ENCODE measurements around the gene TDRD3.
"Not testable (repeated sequence)": the region's sequence is repeated elsewhere in the genome, so short reads cannot be mapped to it uniquely, and the experiment has no call there.

The TDRD3 gene

DNA sequence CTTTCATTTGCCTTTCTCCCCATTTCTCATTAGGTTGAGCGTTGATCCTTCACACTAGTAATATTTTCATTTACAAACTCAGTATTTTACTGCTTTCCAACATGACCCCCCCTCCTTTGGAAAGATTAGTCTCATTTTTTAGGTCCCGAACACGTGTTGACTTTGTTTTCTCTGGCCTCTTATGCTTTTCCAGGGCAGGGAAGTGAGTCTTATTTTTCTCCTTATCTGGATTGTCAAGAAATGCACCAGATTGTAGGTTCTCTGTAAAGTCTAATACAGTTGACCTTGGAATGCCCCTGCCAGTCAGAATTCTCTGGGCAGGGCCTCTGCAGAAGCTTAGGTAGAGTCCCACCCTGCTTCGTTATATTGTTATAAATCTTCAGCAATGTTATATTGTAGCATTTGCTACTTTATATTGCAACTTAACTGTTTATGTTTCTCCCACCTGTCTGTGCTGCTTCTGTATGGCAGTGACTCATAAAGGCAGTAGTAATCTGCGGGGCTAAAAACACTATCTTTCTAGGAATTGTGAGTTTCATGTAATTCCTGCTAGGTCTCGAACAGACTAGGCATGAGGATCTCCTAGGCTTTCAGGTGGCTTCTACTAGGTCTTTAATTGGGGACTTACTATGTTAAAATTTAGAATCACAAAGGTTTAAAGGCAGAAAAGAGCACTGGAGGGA lies 2.0 kb downstream of the TDRD3 start:
- DNase-seq (ENCODE audit: low read depth in 2 of 2) = no peak

DNA sequence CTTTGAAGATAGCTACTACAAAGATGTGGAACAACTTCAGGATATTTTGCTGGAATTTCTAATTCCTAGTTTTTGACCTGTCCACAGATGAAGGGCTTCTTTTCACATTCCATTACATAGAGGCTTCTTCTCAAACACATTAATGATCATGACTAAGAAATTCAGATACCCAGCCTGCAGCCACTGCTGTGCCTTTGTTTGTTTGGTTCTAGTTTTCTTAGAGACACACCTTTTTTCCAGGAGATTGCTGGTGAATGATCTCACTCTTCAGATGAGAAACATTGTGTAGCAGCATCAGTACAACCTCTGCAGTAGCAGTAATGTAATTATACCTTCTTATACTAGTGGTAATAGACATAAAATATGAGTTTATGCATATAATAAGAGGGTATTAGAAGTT lies 5.0 kb downstream of the TDRD3 start:
- no peak for DNase-seq (ENCODE audit: low read depth in 2 of 2)

DNA sequence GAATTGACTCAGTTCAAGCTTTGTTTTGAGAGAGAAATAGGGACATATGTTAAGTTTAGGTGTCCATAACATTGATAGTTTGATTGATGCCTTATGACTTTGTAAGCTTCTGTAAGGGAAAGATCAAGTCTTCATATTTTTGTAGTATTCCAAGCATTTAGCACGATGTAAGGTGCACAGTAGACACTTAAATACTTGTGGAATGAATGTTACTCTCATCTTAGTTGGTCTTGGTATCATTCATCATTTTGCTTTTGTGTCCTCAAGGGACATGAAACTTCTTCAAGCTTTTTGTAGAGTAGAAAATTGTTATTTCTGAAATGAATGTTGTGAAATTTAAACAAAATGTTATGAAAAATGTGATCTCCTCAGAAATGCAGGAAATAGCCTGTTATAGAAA lies 10.1 kb downstream of the TDRD3 start:
- DNase-seq (ENCODE audit: low read depth in 2 of 2) = no peak

DNA sequence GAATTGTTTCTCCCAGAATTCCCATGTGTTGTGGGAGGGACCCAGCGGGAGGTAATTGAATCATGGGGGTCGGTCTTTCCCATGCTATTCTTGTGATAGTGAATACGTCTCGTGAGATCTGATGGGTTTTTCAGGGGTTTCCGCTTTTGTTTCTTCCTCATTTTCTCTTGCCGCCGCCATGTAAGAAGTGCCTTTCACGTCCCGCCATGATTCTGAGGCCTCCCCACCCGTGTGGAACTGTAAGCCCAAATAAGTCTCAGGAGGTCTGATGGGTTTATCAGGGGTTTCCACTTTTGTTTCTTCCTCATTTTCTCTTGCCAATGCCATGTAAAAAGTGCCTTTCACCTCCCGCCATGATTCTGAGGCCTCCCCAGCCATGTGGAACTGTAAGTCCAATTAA lies 10.8 kb downstream of the TDRD3 start:
- not testable (repeated sequence) for DNase-seq (ENCODE audit: low read depth in 2 of 2)

DNA sequence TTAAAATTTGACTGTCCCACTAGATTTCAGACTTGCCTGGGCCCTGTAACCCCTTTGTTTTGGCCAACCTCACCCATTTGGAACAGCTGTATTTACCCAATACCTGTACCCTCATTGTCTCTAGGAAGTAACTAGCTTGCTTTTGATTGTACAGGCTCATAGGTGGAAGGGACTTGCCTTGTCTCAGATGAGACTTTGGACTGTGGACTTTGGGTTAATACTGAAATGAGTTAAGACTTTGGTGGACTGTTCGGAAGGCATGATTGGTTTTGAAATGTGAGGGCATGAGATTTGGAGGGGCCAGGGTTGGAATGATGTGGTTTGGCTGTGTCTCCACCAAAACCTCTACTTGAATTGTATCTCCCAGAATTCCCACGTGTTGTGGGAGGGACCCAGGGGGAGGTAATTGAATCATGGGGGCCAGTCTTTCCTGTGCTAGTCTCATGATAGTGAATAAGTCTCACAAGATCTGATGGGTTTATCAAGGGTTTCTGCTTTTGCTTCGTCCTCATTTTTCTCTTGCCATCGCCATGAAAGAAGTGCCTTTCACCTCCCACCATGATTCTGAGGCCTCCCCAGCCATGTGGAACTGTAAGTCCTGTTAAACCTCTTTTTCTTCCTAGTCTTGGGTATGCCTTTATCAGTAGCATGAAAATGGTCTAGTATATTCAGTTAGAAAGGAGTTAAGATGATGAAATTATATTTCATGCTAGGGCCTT lies 12.7 kb downstream of the TDRD3 start:
- not testable (repeated sequence) for DNase-seq (ENCODE audit: low read depth in 2 of 2)

DNA sequence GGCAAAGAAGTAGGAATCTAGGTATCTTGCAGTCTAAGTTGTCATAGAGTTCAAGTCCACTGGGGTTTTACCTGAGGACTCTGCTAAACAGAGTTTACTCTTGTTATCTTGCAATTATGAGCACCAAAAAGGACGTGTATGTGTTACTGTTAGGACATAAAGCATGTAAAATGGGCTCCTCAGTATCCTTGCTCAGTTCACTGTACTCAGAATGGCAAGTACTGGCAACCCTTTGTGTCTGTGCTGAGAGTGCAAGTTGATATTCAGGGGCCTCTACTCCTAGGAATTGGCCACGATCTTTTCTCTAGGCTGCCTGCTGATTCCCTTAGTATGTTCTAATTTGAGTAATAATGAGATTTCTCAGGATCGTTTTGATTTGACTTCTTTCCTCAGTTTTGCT lies 13.3 kb downstream of the TDRD3 start:
- no peak for DNase-seq (ENCODE audit: low read depth in 2 of 2)

DNA sequence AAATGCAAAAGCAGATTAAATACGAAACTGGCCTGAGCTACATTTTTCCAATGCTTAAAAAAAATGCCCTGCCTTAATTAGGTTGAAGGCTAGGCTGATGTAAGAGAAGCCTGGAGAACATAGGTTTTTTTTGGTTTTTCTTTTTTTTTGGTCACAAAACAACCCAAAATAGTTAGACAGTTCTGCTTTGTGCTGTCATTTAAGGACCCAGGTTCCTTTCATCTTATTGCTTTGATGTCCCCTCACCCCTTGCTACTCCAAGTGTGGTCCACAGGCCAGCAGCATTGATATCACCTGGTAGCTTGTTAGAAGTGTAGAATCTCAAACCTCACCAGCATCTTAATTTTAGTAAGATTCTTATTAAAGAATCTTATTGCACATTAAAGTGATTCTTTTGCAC lies 14.4 kb downstream of the TDRD3 start:
- DNase-seq (ENCODE audit: low read depth in 2 of 2) = no peak

DNA sequence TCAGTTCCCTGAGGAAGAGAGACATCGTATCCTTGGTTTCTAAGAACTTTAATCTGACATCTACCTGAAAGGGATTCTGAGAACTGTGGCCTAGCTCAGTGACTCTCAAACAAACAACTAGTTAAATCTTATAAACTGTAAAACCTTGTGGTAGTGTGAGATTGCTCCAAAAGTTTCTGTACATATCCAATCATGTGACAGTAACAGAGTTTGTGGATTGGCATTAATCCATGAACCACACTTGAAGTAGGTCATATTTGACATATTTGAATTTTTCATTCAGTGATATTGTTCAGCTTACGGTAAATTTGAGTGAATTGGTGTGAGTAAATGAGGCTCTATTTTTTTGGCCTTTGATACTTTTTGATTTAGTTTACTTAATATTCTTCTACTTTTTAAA lies 15.0 kb downstream of the TDRD3 start:
- no peak for DNase-seq (ENCODE audit: low read depth in 2 of 2)

DNA sequence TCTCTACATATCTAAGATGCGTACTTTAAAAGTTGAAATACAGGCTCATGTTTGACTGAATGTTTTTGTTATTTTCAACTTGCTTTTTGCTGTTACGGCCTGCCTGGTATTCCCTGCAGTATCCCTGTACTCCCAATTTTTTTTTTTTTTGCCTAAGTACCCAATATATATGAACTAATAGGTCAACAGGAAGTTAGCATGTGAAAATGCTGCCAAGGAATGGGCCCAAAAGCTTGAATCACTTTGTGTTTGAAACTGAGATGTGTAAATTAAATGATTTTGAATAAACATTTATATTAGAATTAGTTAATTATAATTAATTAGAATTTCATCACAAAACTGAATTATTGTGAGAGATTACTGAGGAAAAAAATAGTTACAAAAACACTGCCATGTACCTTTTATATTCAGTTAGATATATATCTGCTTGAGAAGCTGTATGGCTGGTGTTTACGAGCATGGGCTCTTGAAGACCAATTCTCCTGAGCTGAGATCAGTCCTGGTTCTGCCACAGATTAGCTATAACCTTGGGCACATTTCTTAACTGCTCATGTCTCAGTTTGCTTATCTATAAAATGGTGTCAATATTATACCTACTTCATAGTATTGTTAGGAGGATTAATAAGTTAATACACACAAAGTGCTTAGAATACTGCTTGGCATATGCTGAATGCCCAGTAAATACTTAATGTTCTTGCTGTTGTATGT lies 16.0 kb downstream of the TDRD3 start:
- DNase-seq (ENCODE audit: low read depth in 2 of 2) = no peak

DNA sequence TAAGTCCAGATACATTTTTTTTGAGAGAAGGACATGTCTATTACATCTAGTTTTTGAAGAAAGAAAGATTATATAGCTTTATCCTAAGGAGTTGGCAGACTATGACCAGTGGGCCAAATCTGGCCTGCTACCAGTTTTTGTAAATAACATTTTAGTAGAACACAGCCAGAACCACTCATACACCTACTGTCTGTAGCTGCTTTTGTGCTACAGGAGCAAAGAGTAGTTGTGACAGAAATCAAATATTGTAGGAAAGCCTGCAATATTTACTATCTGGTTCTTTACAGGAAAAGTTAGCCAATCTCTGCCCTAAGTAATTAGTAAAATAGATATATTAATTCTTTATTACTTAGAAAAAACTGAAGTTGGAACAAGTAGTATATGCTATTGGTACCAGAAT lies 17.2 kb downstream of the TDRD3 start:
- DNase-seq (ENCODE audit: low read depth in 2 of 2) = no peak

DNA sequence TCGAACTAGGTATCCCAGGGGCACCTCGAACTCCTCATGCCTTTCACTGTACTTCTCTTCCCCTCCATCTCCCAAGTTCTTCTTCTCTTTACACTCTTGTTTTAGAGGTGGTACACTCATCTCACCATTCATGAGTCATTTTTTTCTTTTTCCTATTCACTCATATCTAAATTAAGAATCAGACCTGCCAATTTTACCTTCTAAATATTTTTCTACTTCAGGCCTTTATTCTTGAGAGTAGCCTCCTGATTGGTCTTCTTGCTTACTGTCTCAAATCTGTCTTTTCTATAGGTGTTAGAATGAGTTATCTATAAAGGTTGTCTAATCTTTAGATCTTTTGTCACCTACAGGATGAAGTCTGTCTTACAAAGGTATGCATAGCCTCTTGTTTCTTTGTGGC lies 20.7 kb downstream of the TDRD3 start:
- DNase-seq (ENCODE audit: low read depth in 2 of 2) = no peak

DNA sequence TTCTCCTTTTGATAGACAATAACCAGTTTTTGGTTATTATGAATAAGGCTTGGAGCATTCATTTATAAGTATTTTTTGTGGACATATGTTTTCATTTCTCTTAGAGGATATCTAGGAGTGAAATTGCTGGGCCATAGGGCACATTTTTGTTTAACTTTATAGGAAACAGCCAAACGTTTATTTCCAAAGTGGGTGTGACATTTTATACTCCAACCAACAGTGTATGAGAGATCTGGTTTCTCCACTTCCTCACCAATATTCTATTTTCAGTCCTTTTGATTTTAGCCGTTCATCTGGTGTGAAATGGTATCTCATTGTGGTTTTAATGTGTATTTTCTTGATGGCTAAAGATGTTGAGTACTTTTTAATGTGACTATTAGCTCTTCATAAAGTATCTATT lies 21.9 kb downstream of the TDRD3 start:
- no peak for DNase-seq (ENCODE audit: low read depth in 2 of 2)

DNA sequence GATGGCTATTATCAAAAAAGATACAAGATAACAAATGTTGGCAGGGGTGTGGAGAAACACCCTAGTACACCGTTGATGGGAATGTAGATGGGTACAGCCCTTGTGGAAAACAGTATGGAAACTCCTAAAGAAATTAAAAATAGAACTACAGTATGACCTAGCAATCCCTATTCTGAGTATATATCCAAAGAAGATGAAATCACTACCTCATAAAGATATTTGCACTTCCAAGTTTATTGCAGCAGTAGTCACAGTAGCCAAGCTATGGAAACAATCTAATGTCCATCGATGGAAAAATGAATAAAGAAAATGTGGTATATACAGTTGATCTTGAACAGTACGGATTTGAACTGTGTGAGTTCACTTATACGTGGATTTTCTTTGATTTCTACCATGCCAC lies 28.3 kb downstream of the TDRD3 start:
- no peak for DNase-seq (ENCODE audit: low read depth in 2 of 2)

DNA sequence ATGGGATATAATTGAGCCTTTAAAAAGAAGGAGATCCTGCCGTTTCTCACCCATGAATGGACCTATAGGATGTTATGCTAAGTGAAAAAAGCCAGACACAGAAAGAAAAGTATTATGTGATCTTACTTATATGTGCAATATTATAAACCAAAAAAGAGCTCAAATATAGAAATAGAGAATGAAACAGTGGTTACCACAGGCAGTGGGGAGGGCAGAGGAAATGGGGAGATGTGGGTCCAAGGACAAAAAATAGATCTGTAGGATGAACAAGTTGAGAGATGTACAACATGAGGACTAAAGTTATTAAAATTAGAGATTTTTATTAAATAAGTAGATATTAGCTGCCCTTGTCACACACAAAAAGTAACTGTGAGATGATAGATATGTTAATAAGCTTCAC lies 29.1 kb downstream of the TDRD3 start:
- DNase-seq (ENCODE audit: low read depth in 2 of 2) = no peak

DNA sequence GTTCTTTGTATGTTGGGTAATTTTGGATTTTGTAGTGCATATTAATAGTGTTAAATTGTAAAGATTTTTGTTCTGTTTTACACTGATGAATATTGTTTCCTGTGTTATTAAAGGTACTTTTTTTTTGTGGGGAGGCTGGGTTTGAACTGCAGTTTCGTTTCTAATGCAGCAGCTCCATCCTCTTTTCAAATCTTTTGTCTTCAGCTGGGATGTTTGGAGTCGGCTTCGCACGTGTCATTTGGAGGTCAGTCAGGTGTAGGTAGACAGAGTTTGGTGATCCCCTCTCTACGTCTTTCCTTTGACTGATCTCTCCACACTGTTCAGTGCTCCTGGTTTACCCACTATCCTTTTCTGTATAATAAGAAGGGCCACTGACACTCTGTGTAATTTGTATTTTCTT lies 30.3 kb downstream of the TDRD3 start:
- no peak for DNase-seq (ENCODE audit: low read depth in 2 of 2)

DNA sequence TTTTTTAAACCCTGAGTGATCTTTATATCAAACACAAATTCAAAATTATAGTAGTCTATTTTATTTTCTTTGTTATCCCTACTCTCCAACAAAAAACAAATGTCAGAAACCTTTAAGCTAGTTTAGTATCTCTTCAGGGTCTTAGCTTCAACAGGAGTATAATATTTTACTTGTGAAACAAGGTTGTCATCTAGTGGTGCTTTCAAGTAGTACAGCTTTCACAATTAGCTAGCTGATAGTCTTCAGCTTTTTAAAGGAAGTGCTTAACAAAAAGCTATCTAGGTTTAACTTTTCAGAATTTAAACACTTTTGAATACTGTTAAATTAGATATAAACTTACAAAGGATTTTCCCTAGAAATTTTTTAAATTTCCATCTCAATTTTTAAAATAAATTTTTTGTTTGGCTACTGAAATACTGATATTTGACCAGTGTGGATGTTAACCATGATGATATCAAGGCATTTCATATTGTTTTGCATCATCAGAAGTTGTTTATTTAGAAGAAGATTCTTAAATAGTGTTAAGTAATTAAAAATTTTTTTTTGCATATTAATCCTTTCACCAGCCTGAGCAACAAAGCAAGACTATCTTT lies 34.2 kb downstream of the TDRD3 start:
- no peak for DNase-seq (ENCODE audit: low read depth in 2 of 2)

DNA sequence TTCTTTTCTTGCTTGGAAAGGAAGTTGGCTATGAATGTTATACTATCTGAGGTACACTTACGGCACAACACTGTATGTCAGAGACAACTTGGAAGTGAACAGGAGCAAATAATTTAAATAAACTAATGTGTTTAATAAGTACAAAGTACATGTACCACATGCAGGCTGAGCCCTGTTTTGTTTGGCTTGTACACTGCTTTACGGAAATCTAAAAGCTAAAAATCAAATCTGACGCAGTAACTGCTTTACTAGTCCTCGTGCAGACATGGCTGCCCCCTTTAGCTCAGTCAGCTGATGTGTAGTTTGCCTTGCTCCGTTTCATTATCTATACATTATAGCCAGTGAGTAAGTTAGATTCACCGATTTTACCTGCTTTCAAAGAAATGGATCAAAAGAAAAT lies 36.5 kb downstream of the TDRD3 start:
- DNase-seq (ENCODE audit: low read depth in 2 of 2) = no peak

DNA sequence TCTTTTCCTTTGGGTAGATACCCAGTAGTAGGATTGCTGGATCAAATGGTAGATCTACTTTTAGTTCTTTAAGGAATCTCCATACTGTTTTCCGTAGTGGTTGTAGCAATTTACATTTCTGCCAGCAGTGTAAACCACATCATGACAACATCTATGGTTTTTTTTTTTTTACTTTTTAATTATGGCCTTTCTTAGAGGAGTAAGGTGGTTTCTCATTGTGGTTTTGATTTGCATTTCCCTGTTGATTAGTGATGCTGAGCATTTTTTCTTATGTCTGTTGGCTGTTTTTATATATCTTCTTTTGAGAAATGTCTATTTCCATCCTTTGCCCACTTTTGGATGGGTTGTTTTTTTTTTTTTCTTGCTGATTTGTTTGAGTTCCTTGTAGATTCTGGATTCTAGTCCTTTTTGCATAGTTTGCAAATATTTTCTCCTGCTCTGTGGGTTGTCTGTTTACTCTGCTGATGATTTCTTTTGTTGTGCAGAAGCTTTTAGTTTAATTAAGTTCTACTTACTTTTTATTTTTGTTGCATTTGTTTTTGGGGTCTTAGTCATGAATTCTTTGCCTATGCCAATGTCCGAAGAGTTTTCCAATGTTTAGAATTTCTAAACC lies 38.8 kb downstream of the TDRD3 start:
- DNase-seq (ENCODE audit: low read depth in 2 of 2) = no peak

DNA sequence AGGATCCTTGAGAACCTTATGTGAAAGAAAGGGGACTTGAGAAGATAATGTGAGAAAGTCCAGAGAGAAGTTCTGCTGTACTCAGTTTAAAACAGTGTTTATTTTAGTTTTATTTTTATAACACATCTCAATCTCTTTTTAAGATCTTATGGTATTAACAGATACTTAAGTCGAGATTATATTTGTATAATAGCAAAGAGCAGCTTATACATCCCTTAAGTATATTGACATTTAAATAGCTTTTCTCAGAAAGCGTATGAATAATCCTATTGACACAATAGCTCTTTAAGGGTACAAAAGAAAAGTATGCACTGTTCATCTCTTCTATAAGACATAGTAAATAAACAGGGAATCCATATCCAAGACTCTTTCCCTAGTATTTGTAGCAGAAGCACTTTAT lies 42.2 kb downstream of the TDRD3 start:
- DNase-seq (ENCODE audit: low read depth in 2 of 2) = no peak

DNA sequence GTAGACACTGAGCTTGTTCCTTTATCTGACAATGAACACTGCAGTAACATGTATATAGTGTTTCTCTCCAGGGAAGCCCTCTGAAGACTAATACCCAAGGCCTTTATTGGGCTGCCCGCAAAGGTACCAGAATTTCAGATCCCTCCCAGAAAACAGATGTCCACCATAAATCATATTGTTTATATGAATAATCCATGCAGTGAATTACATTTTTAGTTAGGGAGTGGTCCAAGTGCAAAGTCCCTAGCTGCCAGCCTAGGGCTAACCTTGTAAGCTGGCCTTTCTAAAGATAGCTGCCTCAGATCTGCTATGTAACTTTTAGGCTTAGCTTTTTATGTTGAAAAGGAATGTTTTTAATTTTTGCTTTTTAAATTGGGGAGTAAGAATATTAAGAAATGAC lies 44.7 kb downstream of the TDRD3 start:
- DNase-seq (ENCODE audit: low read depth in 2 of 2) = no peak

DNA sequence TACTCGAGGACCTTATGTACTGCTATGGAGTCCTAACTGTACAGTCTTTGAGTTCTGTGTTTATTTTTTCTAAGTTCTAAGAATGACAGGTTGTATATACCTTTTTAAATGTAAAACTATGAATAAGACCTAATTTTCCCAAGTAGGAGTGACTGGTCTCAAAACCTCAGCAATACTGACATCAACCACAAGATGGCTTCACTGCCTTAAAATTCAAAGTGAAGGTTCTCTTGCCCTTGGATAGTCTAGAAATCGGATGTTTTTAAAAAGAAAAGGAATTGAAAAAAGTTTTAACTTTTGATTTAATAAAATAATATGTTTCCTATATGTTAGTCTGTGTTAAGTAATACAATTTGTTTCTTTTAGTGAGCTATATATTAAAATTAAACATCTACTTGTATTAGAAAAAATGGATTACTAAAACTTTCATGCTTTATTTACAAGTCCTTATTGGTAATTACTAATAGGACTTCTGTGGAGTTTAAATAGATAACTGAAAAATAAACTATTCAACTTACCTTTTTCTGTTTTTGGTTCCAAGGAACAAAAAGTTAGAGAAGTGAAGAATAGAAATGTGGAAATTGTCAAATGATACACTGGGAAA lies 52.0 kb downstream of the TDRD3 start:
- no peak for DNase-seq (ENCODE audit: low read depth in 2 of 2)

DNA sequence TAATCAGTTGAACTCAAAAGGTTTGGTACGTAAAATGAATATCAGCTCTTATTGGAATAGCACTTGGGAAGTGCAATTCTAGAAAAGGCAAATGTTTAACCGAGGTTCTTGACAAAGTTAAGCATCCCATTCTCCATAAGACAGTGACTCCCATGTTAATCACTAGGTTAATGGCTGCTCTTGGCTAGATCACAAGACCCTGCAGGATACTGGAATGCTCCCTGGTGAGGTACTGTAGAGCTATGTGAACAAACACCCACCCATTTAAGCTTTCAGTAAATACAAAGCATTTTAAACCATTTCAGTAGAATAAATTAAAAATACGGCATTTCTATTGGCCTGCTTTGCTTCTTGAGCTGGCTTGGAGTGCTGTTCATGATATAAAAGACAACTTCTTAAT lies 56.5 kb downstream of the TDRD3 start:
- no peak for DNase-seq (ENCODE audit: low read depth in 2 of 2)

Measured in stimulated activated CD8-positive, alpha-beta memory T cell treated with anti-CD3 and anti-CD28 coated beads, Interleukin-2, amount 100 ng/mL, for 48 hours (primary cell).